ENCODE data around the gene RAB4A.

DNA sequence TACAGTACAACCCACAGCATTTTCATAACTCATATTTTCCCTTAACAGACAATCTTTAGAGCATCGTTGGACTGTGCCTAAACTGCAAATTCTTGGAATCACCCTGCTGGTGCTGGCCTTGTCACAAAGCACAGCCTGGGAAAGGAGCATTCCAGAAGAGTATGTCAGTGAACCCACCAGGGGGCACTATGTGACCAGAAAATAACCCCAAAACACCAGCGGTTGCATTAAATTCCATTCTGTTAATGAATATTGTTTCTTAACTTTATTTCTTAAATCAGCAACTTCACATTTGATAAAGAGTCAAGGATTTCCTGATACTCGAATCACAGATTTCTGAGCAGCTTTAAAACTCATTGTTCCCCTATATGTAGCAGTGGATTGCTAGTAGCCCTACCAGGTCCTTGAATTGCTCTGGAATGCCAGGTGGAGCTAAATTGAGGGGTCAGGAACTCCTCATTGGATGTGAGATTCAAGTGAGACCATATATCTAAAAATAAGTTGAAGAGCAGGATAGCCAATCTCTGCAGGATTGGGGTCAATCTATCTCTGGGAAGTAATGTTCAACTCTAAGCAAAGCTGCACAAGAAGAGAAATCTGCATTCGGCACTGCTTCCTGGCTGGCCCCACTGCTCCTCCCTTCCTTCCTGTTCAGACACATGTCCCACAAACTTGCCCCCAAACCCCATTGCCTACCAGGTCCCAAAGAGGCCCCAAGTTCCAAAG is 12.7 kb upstream of the RAB4A start:
- no peak for TF ChIP-seq POLR2A (IDR thresholded peaks at IDR 0.05)
- TF ChIP-seq, protein P1, sequence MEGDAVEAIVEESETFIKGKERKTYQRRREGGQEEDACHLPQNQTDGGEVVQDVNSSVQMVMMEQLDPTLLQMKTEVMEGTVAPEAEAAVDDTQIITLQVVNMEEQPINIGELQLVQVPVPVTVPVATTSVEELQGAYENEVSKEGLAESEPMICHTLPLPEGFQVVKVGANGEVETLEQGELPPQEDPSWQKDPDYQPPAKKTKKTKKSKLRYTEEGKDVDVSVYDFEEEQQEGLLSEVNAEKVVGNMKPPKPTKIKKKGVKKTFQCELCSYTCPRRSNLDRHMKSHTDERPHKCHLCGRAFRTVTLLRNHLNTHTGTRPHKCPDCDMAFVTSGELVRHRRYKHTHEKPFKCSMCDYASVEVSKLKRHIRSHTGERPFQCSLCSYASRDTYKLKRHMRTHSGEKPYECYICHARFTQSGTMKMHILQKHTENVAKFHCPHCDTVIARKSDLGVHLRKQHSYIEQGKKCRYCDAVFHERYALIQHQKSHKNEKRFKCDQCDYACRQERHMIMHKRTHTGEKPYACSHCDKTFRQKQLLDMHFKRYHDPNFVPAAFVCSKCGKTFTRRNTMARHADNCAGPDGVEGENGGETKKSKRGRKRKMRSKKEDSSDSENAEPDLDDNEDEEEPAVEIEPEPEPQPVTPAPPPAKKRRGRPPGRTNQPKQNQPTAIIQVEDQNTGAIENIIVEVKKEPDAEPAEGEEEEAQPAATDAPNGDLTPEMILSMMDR (IDR thresholded peaks at IDR 0.05), result peak; percentile 48 to 94 (median 83)

All from body of pancreas (tissue), 4 donors.